B cell (primary cell): Measurements from ENCODE around the gene PPP3CA. TPM values are rescaled to one million over a fixed set of nuclear protein-coding genes. Genes with fewer than 3 reads are reported as not detected.

Experiments used
- ATAC-seq: fragments of 200-7000 bp; cut with Tn5 transposase; one replicate; pipeline ENCODE4 v1.10.0; 2021; ENCODE audit warnings: low read depth, mild to moderate bottlenecking, moderate number of reproducible peaks, moderate library complexity
- CTCF ChIA-PET: fragments of 350-600 bp; sonication (Branson Sonifier 250); formaldehyde crosslinking; loops from one replicate; lab custom pipeline; 2021; ENCODE audit warnings: antibody characterized with exemption, inconsistent platforms; lab: Charles Lee
- POLR2A ChIA-PET: fragments of 350-600 bp; sonication (Branson Sonifier 250); formaldehyde crosslinking; loops from one replicate; lab custom pipeline; 2021; ENCODE audit warnings: antibody characterized with exemption; lab: Charles Lee
- DNase-seq: peaks from one replicate; pipeline ENCODE4 v3.0.0; 2013
- H2AFZ ChIP-seq: 2 replicates; pipeline ENCODE4 v1.6.1; 2012; ENCODE audit warnings: mild to moderate bottlenecking, low read depth, low read length; ENCODE audit not compliant: insufficient read depth, poor library complexity, severe bottlenecking
- H3K27ac ChIP-seq, 2 donors: 1 replicate in 1 of 2; 2 replicates in 1 of 2; pipeline ENCODE4 v1.5.1; 2012 to 2013; ENCODE audit warnings: low read length in 2 of 2, mild to moderate bottlenecking in 2 of 2, moderate library complexity in 1 of 2
- H3K27me3 ChIP-seq, 4 experiments: fragments of 200-600 bp in 1 of 4; sonication (generic) in 1 of 4; replicated peaks in 1 of 4; 1 replicate in 2 of 4; 2 replicates in 2 of 4; pipeline versions ENCODE4 v1.6.1 to v1.7.0; 2013 to 2016; ENCODE audit warnings: low read length in 3 of 4, mild to moderate bottlenecking in 2 of 4, mixed read lengths in 1 of 4, moderate library complexity in 1 of 4; ENCODE audit not compliant: insufficient read depth in 4 of 4, control insufficient read depth in 3 of 4; ENCODE audit errors: control extremely low read depth in 1 of 4
- H3K36me3 ChIP-seq, 2 experiments: replicated peaks in 1 of 2; 1 replicate in 1 of 2; 2 replicates in 1 of 2; pipeline versions ENCODE4 v1.6.1 to v1.7.1; 2013; ENCODE audit warnings: low read length in 1 of 2; ENCODE audit not compliant: insufficient read depth in 2 of 2, control insufficient read depth in 1 of 2; ENCODE audit errors: control extremely low read depth in 1 of 2, extremely low read depth in 1 of 2
- H3K4me1 ChIP-seq, 2 donors: fragments of 200-600 bp in 1 of 2; sonication (generic) in 1 of 2; 1 replicate in 1 of 2; 2 replicates in 1 of 2; pipeline versions ENCODE4 v1.5.1 to v1.6.1; 2013 to 2017; ENCODE audit warnings: low read length in 2 of 2; ENCODE audit not compliant: control insufficient read depth in 2 of 2, insufficient read depth in 2 of 2
- H3K4me2 ChIP-seq: replicated peaks from 2 replicates; pipeline ENCODE3; 2012; ENCODE audit warnings: mild to moderate bottlenecking, low read depth, low read length; ENCODE audit not compliant: poor library complexity, severe bottlenecking
- H3K4me3 ChIP-seq, 5 experiments: fragments of 200-600 bp in 1 of 5; sonication (generic) in 1 of 5; 1 replicate in 3 of 5; 2 replicates in 2 of 5; pipeline versions ENCODE4 v1.5.1 to v1.7.0; 2011 to 2016; ENCODE audit warnings: low read length in 4 of 5, mild to moderate bottlenecking in 4 of 5, low read depth in 2 of 5, control low read depth in 1 of 5, moderate library complexity in 1 of 5; ENCODE audit not compliant: insufficient read depth in 1 of 5; ENCODE audit errors: control extremely low read depth in 1 of 5, extremely low read depth in 1 of 5
- H3K79me2 ChIP-seq: fragments of 200-600 bp; sonication (generic); one replicate; pipeline ENCODE4 v1.6.0; 2016; ENCODE audit warnings: low read length; ENCODE audit not compliant: control insufficient read depth, insufficient read depth
- H3K9ac ChIP-seq: fragments of 200-600 bp; sonication (generic); 2 replicates; pipeline ENCODE4 v1.6.1; 2017; ENCODE audit warnings: mild to moderate bottlenecking, low read length, moderate library complexity
- H3K9me3 ChIP-seq, 3 donors: one replicate each; pipeline versions ENCODE4 v1.6.1 to v1.7.1; 2013; ENCODE audit warnings: low read length in 2 of 3; ENCODE audit not compliant: control insufficient read depth in 2 of 3, insufficient read depth in 1 of 3; ENCODE audit errors: control extremely low read depth in 1 of 3
- H4K20me1 ChIP-seq: 2 replicates; pipeline ENCODE4 v1.6.0; 2012; ENCODE audit warnings: mild to moderate bottlenecking, low read length; ENCODE audit not compliant: insufficient read depth, control insufficient read depth, poor library complexity, severe bottlenecking
- H3K27ac Mint-ChIP-seq: one replicate; pipeline ENCODE4 v1.8.0; 2021; ENCODE audit warnings: mixed read lengths
- H3K27me3 Mint-ChIP-seq: one replicate; pipeline ENCODE4 v1.8.0; 2021; ENCODE audit warnings: mixed read lengths
- H3K4me1 Mint-ChIP-seq: one replicate; pipeline ENCODE4 v1.8.0; 2021; ENCODE audit warnings: mixed read lengths
- H3K4me3 Mint-ChIP-seq: one replicate; pipeline ENCODE4 v1.8.0; 2021; ENCODE audit warnings: mixed read lengths
- H3K9me3 Mint-ChIP-seq: one replicate; pipeline ENCODE4 v1.8.0; 2022; ENCODE audit warnings: mixed read lengths; ENCODE audit not compliant: insufficient read depth
- EZH2 ChIP-seq: IDR thresholded peaks from 2 replicates; pipeline ENCODE4 v1.6.1; 2012; ENCODE audit warnings: borderline replicate concordance, low read depth, mild to moderate bottlenecking, moderate library complexity, low read length; ENCODE audit not compliant: insufficient read depth, poor library complexity, severe bottlenecking
- WGBS: methylation state at CpG from one replicate; pipeline ENCODE4 v1.1.5; 2013; ENCODE audit warnings: missing lambda C conversion rate; ENCODE audit not compliant: insufficient coverage; 5-methylcytosine and 5-hydroxymethylcytosine counted together
- intact Hi-C: fragments of 100-400 bp; cut with micrococcal nuclease; formaldehyde crosslinking; loops from one replicate; pipeline ENCODE4 v1.10.0; 2022
- polyA plus RNA-seq: library from polyadenylated mRNA; depleted of rRNA; stranded (reverse); fragments of >200 nt; gene quantifications from 2 replicates; pipeline ENCODE4 v1.2.3, GENCODE V29; 2012
- total RNA-seq, 2 donors: library from RNA; stranded (reverse); fragments of 120-200 nt in 1 of 2; gene quantifications; 1 replicate in 1 of 2; 2 replicates in 1 of 2; pipeline versions ENCODE4 v1.2.3 to v1.2.4, GENCODE V29; 2013 to 2022
- TF ChIP-seq, protein P1 (sequence below): fragments of 200-600 bp; IDR thresholded peaks from one replicate; pipeline ENCODE4 v1.8.0; 2022; ENCODE audit warnings: antibody characterized with exemption, mild to moderate bottlenecking

The PPP3CA gene
- total and polyA plus RNA-seq, 2 donors (not counting 1 experiment from before 2014, with no cell fraction given) = 14.3 to 85.1 TPM

DNA sequence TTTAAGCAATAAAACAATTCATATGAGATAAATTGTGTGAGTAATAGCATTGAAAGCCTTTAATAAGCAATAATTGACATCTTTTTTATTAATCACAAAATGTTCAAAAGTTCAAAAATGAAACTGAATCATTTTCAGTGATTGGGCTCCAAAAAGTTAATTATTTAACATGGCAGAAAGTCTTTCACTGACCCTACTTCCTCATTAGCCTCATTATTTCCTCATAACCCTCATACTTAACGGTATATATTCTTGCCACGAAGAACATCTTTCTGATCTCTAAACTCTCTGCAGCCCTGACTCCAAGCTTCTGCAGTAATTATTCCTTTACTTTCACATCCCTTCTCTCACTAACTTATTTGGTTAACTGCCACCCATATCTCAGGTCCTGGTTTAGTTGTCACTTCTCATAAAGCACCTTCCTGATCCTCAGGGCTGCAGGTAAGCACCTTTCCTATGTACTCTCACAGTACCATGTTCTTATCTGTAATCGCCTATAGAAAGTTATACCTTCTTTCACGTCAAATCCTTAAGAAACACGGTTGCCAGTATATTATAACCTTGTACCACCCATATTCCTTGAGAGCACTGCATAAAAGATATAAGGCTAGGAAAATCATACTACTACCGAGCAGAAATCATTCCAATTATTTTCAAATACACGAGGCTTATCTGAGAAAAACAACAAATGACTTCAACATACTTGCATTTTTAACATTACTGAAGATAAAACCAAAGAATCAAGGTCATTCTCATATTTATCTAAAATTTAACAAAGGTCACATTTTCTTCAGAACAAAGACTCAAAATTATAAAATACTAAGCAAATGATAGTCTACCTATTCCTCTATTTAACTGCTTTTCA lies 72.2 kb downstream of the PPP3CA start:
- Histone ChIP-seq H3K27me3 (no peaks in the 10 kb centered on the region), H4K20me1 (peaks cover 65% of the 10 kb centered on the region), H3K79me2 (peaks cover 97% of the 10 kb centered on the region), H3K4me2 (peak overlapping the region; percentile 47), H3K9me3 (no peaks in the 10 kb centered on the region), H3K9ac (no peak overlapping the region), H2AFZ (no peak overlapping the region), H3K27ac (peak overlapping the region in 1 of 2 donors; percentile 13), H3K36me3 (peaks cover 0 to 4% of the 10 kb centered on the region in 2 experiments), H3K4me3 (no peak overlapping the region), H3K4me1 (peaks cover 15 to 22% of the 10 kb centered on the region in 2 donors)
- H3K4me1 Mint-ChIP-seq = peaks cover 67% of the 10 kb centered on the region
- no peak for TF ChIP-seq EZH2
- TF ChIP-seq, protein P1, sequence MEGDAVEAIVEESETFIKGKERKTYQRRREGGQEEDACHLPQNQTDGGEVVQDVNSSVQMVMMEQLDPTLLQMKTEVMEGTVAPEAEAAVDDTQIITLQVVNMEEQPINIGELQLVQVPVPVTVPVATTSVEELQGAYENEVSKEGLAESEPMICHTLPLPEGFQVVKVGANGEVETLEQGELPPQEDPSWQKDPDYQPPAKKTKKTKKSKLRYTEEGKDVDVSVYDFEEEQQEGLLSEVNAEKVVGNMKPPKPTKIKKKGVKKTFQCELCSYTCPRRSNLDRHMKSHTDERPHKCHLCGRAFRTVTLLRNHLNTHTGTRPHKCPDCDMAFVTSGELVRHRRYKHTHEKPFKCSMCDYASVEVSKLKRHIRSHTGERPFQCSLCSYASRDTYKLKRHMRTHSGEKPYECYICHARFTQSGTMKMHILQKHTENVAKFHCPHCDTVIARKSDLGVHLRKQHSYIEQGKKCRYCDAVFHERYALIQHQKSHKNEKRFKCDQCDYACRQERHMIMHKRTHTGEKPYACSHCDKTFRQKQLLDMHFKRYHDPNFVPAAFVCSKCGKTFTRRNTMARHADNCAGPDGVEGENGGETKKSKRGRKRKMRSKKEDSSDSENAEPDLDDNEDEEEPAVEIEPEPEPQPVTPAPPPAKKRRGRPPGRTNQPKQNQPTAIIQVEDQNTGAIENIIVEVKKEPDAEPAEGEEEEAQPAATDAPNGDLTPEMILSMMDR = no peak
- 48% methylated on average over 4 of the region's 7 CpGs for WGBS
- H3K9me3 Mint-ChIP-seq = no peaks in the 10 kb centered on the region
- DNase-seq (peak; percentile 26), ATAC-seq (no peak)
- H3K4me3 Mint-ChIP-seq = peak overlapping the region; percentile 33
- ChIA-PET POLR2A (no interaction called here), CTCF (interaction anchor here (0.6 to 0.8 kb wide), 2 partner anchors 14 to 547 kb away, joined by 3 read pairs; no protein-coding TSS in a partner anchor)
- H3K27me3 Mint-ChIP-seq = no peaks in the 10 kb centered on the region
- intact Hi-C loops = loop anchor here (2.0 to 5.0 kb wide), 2 partner anchors 14 to 62 kb away; no protein-coding TSS in a partner anchor
- H3K27ac Mint-ChIP-seq = peak overlapping the region; percentile 2

DNA sequence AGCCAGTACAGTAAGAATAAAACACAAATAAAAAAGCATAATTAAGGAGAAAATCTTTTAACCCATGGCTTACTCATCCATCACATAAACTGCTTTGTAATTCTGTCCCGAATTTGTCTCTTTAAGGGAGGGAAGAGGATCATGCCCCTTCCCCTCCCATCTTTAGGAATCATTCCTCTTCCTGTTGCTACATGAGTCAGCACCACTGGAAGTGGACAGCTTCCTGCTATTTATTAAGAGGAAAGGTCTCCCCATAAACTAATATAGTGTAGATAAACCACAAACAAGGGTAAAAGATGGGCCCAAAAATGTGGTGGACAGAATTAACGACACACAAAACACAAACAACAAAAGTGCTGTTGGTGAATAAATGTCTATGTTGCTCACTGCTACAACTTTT lies 75.8 kb downstream of the PPP3CA start:
- DNase-seq (no peak), ATAC-seq (no peak)
- H3K79me2 ChIP-seq = peaks cover 98% of the 10 kb centered on the region
- H3K27me3 Mint-ChIP-seq = no peaks in the 10 kb centered on the region
- TF ChIP-seq, protein P1 = no peak
- no peak for TF ChIP-seq EZH2
- no CpG with 5 or more reads among the region's 2 CpGs for WGBS
- H3K4me1 ChIP-seq = peaks cover 7 to 19% of the 10 kb centered on the region in 2 donors
- intact Hi-C loops = no loop called here
- no peak overlapping the region for H3K9ac ChIP-seq
- H3K27ac Mint-ChIP-seq = no peak overlapping the region
- no peak overlapping the region for H2AFZ ChIP-seq
- H3K9me3 Mint-ChIP-seq = no peaks in the 10 kb centered on the region
- H3K4me3 Mint-ChIP-seq = no peak overlapping the region
- no peak overlapping the region for H3K27ac ChIP-seq
- POLR2A ChIA-PET = no interaction called here
- peaks cover 63% of the 10 kb centered on the region for H3K4me1 Mint-ChIP-seq
- H3K4me3 ChIP-seq = no peak overlapping the region
- H3K9me3 ChIP-seq = no peaks in the 10 kb centered on the region
- no peak overlapping the region for H3K4me2 ChIP-seq
- H3K27me3 ChIP-seq = no peaks in the 10 kb centered on the region
- H3K36me3 ChIP-seq = no peaks in the 10 kb centered on the region
- CTCF ChIA-PET = no interaction called here
- peaks cover 53% of the 10 kb centered on the region for H4K20me1 ChIP-seq
